GM23338 (cell line): Measurements from ENCODE around the gene USP5. TPM values are rescaled to one million over a fixed set of nuclear protein-coding genes. Genes with fewer than 3 reads are reported as not detected.

ENCODE experiments used
- ATAC-seq: fragments of 200-7000 bp; cut with Tn5 transposase; 3 replicates; pipeline ENCODE4 v1.9.1; 2020
- DNase-seq: peaks from one replicate; pipeline ENCODE4 v3.0.0-alpha.2; 2015; ENCODE audit warnings: low spot score
- H2AFZ ChIP-seq: fragments of 200-600 bp; sonication (generic); 2 replicates; pipeline ENCODE4 v1.8.0; 2016; ENCODE audit warnings: antibody characterized with exemption, mild to moderate bottlenecking, moderate library complexity
- H3F3A ChIP-seq: fragments of 200-600 bp; sonication (generic); replicated peaks from 2 replicates; pipeline ENCODE4 v1.8.0; 2017; ENCODE audit warnings: antibody characterized with exemption, mixed run types, low read depth
- H3K27ac ChIP-seq: fragments of 200-600 bp; sonication (generic); 2 replicates; pipeline ENCODE4 v1.6.1; 2016; ENCODE audit warnings: low read depth
- H3K27me3 ChIP-seq: fragments of 200-600 bp; sonication (generic); 2 replicates; pipeline ENCODE4 v1.8.0; 2016; ENCODE audit warnings: mild to moderate bottlenecking, mixed run types, moderate library complexity; ENCODE audit not compliant: insufficient read depth
- H3K36me3 ChIP-seq: fragments of 200-600 bp; sonication (generic); 2 replicates; pipeline ENCODE4 v1.8.0; 2016; ENCODE audit warnings: mild to moderate bottlenecking; ENCODE audit not compliant: insufficient read depth
- H3K4me1 ChIP-seq: fragments of 200-600 bp; sonication (generic); 2 replicates; pipeline ENCODE4 v1.8.0; 2016; ENCODE audit warnings: mild to moderate bottlenecking, moderate library complexity; ENCODE audit not compliant: insufficient read depth
- H3K4me2 ChIP-seq: fragments of 200-600 bp; sonication (generic); 2 replicates; pipeline ENCODE4 v1.7.1; 2017; ENCODE audit warnings: mixed run types
- H3K4me3 ChIP-seq: fragments of 200-600 bp; sonication (generic); 2 replicates; pipeline ENCODE4 v1.6.1; 2016; ENCODE audit warnings: mixed run types
- H3K79me2 ChIP-seq: fragments of 200-600 bp; sonication (generic); replicated peaks from 2 replicates; pipeline ENCODE4 v1.8.0; 2017; ENCODE audit warnings: mild to moderate bottlenecking; ENCODE audit not compliant: insufficient read depth
- H3K9me2 ChIP-seq: fragments of 200-600 bp; sonication (generic); 2 replicates; pipeline ENCODE4 v1.8.0; 2017; ENCODE audit not compliant: insufficient read depth
- H4K20me1 ChIP-seq: fragments of 200-600 bp; sonication (generic); replicated peaks from 2 replicates; pipeline ENCODE4 v1.8.0; 2017; ENCODE audit warnings: mild to moderate bottlenecking; ENCODE audit not compliant: insufficient read depth
- H3K27ac Mint-ChIP-seq: 2 replicates; pipeline ENCODE4 v1.8.0; 2020; ENCODE audit warnings: inconsistent platforms, mild to moderate bottlenecking, moderate library complexity, mixed read lengths
- H3K27me3 Mint-ChIP-seq: 3 replicates; pipeline ENCODE4 v1.8.0; 2022; ENCODE audit warnings: low read depth, mild to moderate bottlenecking, moderate library complexity, mixed read lengths, inconsistent platforms; ENCODE audit not compliant: insufficient read depth, poor library complexity
- H3K36me3 Mint-ChIP-seq: 3 replicates; pipeline ENCODE4 v1.8.0; 2021; ENCODE audit warnings: low read depth, mild to moderate bottlenecking, inconsistent platforms, moderate library complexity, mixed read lengths
- H3K4me1 Mint-ChIP-seq: 3 replicates; pipeline ENCODE4 v1.8.0; 2020; ENCODE audit warnings: mild to moderate bottlenecking, inconsistent platforms, mixed read lengths
- H3K4me3 Mint-ChIP-seq: 3 replicates; pipeline ENCODE4 v1.8.0; 2021; ENCODE audit warnings: moderate library complexity, mild to moderate bottlenecking, inconsistent platforms, mixed read lengths
- H3K9me3 Mint-ChIP-seq: 3 replicates; pipeline ENCODE4 v1.8.0; 2020; ENCODE audit warnings: moderate library complexity, mild to moderate bottlenecking, inconsistent platforms, mixed read lengths
- CREB1 ChIP-seq: fragments of 250-450 bp; sonication (Bioruptor Pico); IDR thresholded peaks from 2 replicates; pipeline ENCODE4 v1.5.0; 2020; ENCODE audit warnings: low read depth, mild to moderate bottlenecking, moderate library complexity
- EZH2phosphoT487 ChIP-seq: fragments of 200-600 bp; sonication (generic); IDR thresholded peaks from one replicate; pipeline ENCODE4 v1.8.1; 2018; ENCODE audit warnings: antibody characterized with exemption; ENCODE audit not compliant: unreplicated experiment
- JUNB ChIP-seq: IDR thresholded peaks from one replicate; pipeline ENCODE4 v1.6.1; 2016; ENCODE audit warnings: antibody characterized with exemption; ENCODE audit not compliant: unreplicated experiment
- STAT1 ChIP-seq: IDR thresholded peaks from one replicate; pipeline ENCODE4 v1.6.1; 2016; ENCODE audit warnings: antibody characterized with exemption; ENCODE audit not compliant: unreplicated experiment
- polyA plus RNA-seq: library from polyadenylated mRNA; unstranded; fragments of >200 nt; fragmentation: Nextera tagmentation; extraction: Ambion mirVana; gene quantifications from 2 replicates; pipeline ENCODE4 v1.2.1, GENCODE V29; 2016
- total RNA-seq: library from RNA; depleted of rRNA; stranded (reverse); fragments of >200 nt; shearing (Covaris generic); gene quantifications from 2 replicates; pipeline ENCODE4 v1.2.3, GENCODE V29; 2014
- TF ChIP-seq, protein P1 (sequence below): IDR thresholded peaks from one replicate; pipeline ENCODE4 v1.6.1; 2018; ENCODE audit warnings: antibody characterized with exemption; ENCODE audit not compliant: unreplicated experiment
- TF ChIP-seq, protein P2 (sequence below), 2 experiments: fragments of 200-600 bp in 1 of 2; sonication (generic) in 1 of 2; conservative IDR thresholded peaks; 2 replicates each; pipeline versions ENCODE4 v1.5.1 to v1.6.1; 2016 to 2017; ENCODE audit warnings: antibody characterized with exemption in 2 of 2, low read depth in 2 of 2, mild to moderate bottlenecking in 2 of 2, moderate library complexity in 1 of 2
- TF ChIP-seq, protein P3 (sequence below): fragments of 250-450 bp; sonication (Bioruptor Pico); IDR thresholded peaks from 2 replicates; pipeline ENCODE4 v1.5.0; 2020; ENCODE audit warnings: mild to moderate bottlenecking, moderate library complexity
- TF ChIP-seq, protein P4 (sequence below): IDR thresholded peaks from 2 replicates; pipeline ENCODE4 v1.6.1; 2016; ENCODE audit warnings: antibody characterized with exemption

USP5 gene
- total and polyA plus RNA-seq, 2 experiments from 2014 or later = 35.1 to 109 TPM

DNA sequence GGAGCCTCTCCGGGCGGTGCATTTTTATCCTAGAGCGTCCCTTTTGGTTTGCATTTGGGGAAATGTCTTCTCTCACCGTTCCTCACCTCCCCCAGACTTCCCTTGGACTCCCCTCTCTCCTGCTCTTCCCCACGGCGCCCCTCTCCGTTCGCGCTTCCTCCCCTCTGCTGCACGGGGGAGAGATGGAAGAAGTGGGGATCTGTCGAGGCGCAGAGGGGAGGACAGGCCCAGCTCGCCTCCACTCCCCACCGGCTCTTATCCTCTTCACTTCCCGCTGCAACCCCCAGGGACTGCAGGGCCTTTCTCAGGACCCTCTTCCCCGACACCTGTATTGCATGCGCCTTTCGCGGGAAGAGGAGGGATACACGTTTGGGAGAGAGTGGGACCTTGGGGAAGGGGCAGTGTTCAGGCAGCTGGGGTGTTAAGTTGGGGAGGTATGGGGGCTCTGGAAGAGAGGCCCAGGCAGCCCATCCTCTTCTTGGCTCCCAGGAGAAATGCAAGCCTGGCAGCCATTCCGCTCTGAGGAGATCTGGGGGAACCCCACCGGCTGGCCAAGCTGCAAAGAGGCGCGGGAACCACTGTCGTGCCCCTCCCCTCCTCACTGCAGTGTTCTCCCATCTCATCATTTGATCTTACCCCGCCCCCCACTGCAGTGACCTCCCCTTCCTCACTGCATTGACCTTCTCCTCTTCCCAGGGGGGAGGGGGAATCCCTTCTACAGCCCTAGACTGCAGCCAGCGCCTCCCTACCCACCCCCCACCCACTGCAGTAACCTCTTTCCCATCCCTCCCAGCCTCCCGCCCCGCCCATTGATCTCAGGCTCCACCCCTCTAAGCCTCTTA is 63.2 kb downstream of the USP5 start (continued):
- TF ChIP-seq, protein P1, sequence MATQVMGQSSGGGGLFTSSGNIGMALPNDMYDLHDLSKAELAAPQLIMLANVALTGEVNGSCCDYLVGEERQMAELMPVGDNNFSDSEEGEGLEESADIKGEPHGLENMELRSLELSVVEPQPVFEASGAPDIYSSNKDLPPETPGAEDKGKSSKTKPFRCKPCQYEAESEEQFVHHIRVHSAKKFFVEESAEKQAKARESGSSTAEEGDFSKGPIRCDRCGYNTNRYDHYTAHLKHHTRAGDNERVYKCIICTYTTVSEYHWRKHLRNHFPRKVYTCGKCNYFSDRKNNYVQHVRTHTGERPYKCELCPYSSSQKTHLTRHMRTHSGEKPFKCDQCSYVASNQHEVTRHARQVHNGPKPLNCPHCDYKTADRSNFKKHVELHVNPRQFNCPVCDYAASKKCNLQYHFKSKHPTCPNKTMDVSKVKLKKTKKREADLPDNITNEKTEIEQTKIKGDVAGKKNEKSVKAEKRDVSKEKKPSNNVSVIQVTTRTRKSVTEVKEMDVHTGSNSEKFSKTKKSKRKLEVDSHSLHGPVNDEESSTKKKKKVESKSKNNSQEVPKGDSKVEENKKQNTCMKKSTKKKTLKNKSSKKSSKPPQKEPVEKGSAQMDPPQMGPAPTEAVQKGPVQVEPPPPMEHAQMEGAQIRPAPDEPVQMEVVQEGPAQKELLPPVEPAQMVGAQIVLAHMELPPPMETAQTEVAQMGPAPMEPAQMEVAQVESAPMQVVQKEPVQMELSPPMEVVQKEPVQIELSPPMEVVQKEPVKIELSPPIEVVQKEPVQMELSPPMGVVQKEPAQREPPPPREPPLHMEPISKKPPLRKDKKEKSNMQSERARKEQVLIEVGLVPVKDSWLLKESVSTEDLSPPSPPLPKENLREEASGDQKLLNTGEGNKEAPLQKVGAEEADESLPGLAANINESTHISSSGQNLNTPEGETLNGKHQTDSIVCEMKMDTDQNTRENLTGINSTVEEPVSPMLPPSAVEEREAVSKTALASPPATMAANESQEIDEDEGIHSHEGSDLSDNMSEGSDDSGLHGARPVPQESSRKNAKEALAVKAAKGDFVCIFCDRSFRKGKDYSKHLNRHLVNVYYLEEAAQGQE = no peak
- TF ChIP-seq EZH2phosphoT487 (no peak), STAT1 (no peak), JUNB (no peak)
- TF ChIP-seq, protein P2, sequence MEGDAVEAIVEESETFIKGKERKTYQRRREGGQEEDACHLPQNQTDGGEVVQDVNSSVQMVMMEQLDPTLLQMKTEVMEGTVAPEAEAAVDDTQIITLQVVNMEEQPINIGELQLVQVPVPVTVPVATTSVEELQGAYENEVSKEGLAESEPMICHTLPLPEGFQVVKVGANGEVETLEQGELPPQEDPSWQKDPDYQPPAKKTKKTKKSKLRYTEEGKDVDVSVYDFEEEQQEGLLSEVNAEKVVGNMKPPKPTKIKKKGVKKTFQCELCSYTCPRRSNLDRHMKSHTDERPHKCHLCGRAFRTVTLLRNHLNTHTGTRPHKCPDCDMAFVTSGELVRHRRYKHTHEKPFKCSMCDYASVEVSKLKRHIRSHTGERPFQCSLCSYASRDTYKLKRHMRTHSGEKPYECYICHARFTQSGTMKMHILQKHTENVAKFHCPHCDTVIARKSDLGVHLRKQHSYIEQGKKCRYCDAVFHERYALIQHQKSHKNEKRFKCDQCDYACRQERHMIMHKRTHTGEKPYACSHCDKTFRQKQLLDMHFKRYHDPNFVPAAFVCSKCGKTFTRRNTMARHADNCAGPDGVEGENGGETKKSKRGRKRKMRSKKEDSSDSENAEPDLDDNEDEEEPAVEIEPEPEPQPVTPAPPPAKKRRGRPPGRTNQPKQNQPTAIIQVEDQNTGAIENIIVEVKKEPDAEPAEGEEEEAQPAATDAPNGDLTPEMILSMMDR (conservative IDR thresholded peaks at IDR 0.05; ENCODE audit: low read depth in 2 of 2) = no peak

DNA sequence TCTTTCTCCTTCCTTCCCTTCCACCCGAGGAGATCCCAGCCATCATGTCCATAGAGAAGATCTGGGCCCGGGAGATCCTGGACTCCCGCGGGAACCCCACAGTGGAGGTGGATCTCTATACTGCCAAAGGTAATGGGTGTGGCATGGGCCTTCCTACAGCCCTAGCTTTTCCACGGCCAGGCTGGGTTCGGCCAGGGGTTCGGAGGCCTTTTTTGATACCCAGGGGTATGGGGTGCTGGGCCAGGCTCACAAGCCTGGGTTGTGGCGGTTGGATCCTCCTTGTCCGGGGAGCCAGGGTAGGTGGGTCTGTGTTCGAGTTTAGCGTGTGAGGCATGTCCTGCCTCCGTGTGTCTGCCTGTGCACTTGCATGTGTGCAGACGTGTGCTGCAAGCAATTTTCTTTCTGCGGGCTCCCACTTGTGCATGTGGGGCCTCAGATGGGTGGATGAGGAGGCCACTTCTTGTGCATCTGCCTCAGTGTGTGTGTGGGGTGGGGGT is 63.9 kb downstream of the USP5 start:
- Mint-ChIP-seq H3K4me3 (peak overlapping the region; percentile 97), H3K27ac (no peak overlapping the region), H3K4me1 (peaks cover 39% of the 10 kb centered on the region), H3K27me3 (peaks cover 17% of the 10 kb centered on the region), H3K9me3 (no peaks in the 10 kb centered on the region), H3K36me3 (peaks cover 44% of the 10 kb centered on the region)
- no peak for ATAC-seq
- Histone ChIP-seq H3K36me3 (peaks cover 6% of the 10 kb centered on the region), H3K27ac (no peak overlapping the region), H3K27me3 (no peaks in the 10 kb centered on the region), H3K9me2 (no peaks in the 10 kb centered on the region), H3K4me1 (peaks cover 19% of the 10 kb centered on the region), H3K79me2 (peaks cover 8% of the 10 kb centered on the region), H4K20me1 (no peaks in the 10 kb centered on the region), H3K4me2 (peak overlapping the region; percentile 98), H2AFZ (no peak overlapping the region), H3F3A (0 out of 2 replicates have a peak, but pooled peaks cover 15% of the 10 kb centered on the region), H3K4me3 (peak overlapping the region; percentile 92; the same call in 1 of the 2 replicates)
- no peak for DNase-seq
- TF ChIP-seq, protein P3, sequence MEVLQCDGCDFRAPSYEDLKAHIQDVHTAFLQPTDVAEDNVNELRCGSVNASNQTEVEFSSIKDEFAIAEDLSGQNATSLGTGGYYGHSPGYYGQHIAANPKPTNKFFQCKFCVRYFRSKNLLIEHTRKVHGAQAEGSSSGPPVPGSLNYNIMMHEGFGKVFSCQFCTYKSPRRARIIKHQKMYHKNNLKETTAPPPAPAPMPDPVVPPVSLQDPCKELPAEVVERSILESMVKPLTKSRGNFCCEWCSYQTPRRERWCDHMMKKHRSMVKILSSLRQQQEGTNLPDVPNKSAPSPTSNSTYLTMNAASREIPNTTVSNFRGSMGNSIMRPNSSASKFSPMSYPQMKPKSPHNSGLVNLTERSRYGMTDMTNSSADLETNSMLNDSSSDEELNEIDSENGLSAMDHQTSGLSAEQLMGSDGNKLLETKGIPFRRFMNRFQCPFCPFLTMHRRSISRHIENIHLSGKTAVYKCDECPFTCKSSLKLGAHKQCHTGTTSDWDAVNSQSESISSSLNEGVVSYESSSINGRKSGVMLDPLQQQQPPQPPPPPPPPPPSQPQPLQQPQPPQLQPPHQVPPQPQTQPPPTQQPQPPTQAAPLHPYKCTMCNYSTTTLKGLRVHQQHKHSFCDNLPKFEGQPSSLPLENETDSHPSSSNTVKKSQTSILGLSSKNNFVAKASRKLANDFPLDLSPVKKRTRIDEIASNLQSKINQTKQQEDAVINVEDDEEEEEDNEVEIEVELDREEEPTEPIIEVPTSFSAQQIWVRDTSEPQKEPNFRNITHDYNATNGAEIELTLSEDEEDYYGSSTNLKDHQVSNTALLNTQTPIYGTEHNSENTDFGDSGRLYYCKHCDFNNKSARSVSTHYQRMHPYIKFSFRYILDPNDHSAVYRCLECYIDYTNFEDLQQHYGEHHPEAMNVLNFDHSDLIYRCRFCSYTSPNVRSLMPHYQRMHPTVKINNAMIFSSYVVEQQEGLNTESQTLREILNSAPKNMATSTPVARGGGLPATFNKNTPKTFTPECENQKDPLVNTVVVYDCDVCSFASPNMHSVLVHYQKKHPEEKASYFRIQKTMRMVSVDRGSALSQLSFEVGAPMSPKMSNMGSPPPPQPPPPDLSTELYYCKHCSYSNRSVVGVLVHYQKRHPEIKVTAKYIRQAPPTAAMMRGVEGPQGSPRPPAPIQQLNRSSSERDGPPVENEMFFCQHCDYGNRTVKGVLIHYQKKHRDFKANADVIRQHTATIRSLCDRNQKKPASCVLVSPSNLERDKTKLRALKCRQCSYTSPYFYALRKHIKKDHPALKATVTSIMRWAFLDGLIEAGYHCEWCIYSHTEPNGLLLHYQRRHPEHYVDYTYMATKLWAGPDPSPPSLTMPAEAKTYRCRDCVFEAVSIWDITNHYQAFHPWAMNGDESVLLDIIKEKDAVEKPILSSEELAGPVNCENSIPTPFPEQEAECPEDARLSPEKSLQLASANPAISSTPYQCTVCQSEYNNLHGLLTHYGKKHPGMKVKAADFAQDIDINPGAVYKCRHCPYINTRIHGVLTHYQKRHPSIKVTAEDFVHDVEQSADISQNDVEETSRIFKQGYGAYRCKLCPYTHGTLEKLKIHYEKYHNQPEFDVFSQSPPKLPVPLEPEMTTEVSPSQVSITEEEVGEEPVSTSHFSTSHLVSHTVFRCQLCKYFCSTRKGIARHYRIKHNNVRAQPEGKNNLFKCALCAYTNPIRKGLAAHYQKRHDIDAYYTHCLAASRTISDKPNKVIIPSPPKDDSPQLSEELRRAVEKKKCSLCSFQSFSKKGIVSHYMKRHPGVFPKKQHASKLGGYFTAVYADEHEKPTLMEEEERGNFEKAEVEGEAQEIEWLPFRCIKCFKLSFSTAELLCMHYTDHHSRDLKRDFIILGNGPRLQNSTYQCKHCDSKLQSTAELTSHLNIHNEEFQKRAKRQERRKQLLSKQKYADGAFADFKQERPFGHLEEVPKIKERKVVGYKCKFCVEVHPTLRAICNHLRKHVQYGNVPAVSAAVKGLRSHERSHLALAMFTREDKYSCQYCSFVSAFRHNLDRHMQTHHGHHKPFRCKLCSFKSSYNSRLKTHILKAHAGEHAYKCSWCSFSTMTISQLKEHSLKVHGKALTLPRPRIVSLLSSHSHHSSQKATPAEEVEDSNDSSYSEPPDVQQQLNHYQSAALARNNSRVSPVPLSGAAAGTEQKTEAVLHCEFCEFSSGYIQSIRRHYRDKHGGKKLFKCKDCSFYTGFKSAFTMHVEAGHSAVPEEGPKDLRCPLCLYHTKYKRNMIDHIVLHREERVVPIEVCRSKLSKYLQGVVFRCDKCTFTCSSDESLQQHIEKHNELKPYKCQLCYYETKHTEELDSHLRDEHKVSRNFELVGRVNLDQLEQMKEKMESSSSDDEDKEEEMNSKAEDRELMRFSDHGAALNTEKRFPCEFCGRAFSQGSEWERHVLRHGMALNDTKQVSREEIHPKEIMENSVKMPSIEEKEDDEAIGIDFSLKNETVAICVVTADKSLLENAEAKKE (CRISPR knock-in tag) = no peak
- TF ChIP-seq, protein P2 (conservative IDR thresholded peaks at IDR 0.05; ENCODE audit: low read depth in 2 of 2) = no peak
- TF ChIP-seq, protein P4, sequence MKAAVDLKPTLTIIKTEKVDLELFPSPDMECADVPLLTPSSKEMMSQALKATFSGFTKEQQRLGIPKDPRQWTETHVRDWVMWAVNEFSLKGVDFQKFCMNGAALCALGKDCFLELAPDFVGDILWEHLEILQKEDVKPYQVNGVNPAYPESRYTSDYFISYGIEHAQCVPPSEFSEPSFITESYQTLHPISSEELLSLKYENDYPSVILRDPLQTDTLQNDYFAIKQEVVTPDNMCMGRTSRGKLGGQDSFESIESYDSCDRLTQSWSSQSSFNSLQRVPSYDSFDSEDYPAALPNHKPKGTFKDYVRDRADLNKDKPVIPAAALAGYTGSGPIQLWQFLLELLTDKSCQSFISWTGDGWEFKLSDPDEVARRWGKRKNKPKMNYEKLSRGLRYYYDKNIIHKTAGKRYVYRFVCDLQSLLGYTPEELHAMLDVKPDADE = no peak
- no peak for TF ChIP-seq CREB1 (CRISPR knock-in tag)
